A204.1 (cell line): ENCODE measurements around the gene SFN.
"Not testable (repeated sequence)": the region's sequence is repeated elsewhere in the genome, so short reads cannot be mapped to it uniquely, and the experiment has no call there.

Source experiments
- FAIRE-seq: peaks from 2 replicates; lab custom pipeline; 2012; peaks lifted over from hg19 to GRCh38; lab: Jason Lieb, UNC

Gene SFN

GRCh38 chr1:26873097-26873496, 10.1 kb downstream of the SFN start:
- not testable (repeated sequence) for FAIRE-seq

GRCh38 chr1:26874896-26875295, 11.9 kb downstream of the SFN start:
- FAIRE-seq = no peak

DNA sequence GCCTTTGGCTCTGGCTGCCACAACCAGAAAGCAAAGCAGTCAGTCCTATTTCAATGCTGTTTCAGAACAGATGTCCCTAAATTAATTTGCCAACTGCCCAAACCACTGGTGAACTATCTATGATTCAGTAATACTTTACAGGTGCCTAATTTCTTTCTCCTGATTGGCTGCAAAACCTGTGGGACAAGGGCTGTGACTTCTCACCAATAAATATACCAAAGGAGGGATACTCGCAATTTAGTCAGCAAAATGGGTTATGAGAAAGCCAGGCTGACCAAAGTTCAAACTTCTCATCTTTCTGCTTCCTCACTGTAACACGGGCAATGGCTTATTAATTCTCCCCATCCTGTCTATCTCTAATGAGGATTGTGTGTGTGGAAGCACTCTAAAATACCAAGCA, 14.4 kb downstream of the SFN start:
- FAIRE-seq = no peak

DNA sequence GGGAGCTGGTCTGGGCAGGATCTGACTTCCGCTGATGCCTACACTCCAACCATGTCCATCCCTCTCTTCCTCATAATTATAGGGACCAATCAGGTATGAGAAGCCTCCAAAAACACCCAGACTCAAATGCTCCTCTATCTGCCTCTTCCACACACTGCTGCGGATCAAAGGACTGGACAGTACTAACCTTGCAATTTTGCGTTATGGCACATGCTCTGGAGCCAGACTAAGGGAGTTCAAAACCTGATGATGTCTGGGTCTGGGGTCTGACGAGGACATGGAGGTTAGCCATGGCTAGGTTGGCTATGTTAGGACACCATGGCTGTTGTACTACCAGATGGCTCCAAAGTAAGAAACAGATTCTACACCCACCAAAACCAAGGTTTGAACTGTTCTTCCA, 16.8 kb downstream of the SFN start:
- FAIRE-seq = no peak

DNA sequence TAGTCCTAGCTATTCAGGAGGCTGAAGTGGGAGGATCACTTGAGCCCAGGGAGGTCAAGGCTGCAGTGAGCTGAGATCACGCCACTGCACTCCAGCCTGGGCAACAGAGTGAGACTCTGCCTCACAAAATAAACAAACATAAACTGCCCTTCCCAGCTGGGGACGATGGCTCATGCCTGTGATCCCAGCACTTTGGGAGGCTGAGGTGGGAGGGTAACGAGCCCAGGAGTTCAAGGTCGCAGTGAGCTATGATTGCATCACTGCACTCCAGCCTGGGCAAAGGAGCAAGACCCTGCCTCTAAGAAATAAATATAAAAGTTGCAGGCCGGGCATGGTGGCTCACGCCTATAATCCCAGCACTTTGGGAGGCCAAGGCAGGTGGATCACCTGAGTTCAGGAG, 18.7 kb downstream of the SFN start:
- FAIRE-seq = not testable (repeated sequence)

DNA sequence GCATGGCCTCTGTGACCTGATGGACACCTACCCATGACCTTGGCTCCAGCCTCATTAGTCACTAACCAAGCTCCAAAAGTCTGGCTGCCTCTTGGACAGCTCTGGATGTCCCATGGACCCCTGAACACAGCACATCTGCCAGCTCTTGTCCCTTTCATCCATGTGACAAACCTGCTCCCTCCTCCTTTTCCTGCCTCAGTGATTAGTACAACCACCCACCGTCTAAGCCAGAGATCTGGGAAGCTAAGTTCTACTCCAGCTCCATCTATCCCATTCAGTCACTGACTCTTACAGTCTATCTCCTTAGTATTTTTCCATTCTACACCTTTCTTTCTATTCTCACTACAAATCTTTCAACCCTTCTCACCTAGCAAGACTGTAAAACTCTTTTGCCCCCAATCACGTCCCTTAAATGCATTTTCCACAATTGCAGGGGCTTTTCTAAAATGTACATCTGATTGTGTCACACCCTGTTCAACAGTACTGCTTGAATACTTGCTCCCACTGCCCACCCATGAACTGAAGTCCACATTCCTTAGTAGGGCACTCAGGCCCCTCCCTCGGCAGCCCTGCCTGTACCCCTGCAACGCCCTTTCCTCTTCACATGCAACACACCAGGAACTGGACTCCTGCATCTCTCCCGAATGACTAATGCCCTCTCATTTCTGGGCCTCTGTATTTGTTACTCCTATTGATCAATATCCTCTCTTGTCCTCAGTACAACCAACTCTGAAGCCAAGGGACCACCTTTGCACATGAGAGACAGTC, 19.9 kb downstream of the SFN start:
- FAIRE-seq = no peak

- FAIRE-seq = peak; percentile 23
Observed at GRCh38 chr1:26887125-26887524, 24.2 kb downstream of the SFN start.

GRCh38 chr1:26888231-26888630, 25.3 kb downstream of the SFN start:
- no peak for FAIRE-seq

GRCh38 chr1:26889551-26890466, 26.9 kb downstream of the SFN start, which contains the start of gene GPN2:
Gene GPN2, minus strand, starts transcription at chr1:26890283. Its CDS starts 187 bp downstream, at chr1:26890096.
- peak; percentile 58 for FAIRE-seq

DNA sequence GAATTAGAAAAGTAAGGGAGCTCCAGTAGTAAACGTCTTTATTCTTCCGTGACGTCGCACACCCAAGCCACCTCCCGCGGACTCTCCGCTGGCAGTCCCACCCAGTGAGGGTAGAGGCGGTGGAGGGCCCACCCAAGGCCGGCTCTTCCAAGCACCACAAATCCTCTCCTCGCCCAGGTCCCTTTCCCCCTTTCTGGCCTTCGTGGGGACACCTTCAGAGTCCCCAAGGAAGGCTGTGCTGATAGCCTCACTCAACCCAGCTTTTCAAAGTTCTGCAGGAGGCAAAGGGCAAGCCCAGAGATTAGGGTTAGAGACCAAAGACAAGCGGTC, 27.5 kb downstream of the SFN start:
- no peak for FAIRE-seq

DNA sequence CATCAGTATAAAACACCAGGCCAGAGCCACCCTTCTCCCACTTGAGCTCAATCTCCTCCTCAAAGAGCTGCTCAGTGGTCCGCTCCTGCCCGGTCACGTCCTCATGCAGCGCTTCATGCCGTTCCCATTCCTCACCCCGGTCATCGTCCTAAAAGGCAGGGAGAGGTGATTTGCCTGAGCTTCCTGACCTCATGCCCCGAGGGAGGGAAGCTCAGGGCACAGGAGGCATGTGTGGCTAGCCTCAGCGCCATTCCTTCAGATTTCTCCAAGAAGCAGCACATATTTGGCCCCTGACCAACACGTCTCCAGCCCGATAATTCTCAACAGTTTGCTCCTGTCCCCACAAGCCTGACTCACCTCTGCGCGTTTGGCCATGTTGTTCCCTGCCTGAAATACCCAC, 31.3 kb downstream of the SFN start:
- no peak for FAIRE-seq

- no peak for FAIRE-seq
Observed at GRCh38 chr1:26897351-26897750, 34.4 kb downstream of the SFN start.

- peak; percentile 48 for FAIRE-seq
Observed at GRCh38 chr1:26900001-26900814, 37.3 kb downstream of the SFN start, which contains the start of gene GPATCH3. Gene GPATCH3, minus strand, starts transcription at chr1:26900467. Its CDS starts 25 bp downstream, at chr1:26900442.

DNA sequence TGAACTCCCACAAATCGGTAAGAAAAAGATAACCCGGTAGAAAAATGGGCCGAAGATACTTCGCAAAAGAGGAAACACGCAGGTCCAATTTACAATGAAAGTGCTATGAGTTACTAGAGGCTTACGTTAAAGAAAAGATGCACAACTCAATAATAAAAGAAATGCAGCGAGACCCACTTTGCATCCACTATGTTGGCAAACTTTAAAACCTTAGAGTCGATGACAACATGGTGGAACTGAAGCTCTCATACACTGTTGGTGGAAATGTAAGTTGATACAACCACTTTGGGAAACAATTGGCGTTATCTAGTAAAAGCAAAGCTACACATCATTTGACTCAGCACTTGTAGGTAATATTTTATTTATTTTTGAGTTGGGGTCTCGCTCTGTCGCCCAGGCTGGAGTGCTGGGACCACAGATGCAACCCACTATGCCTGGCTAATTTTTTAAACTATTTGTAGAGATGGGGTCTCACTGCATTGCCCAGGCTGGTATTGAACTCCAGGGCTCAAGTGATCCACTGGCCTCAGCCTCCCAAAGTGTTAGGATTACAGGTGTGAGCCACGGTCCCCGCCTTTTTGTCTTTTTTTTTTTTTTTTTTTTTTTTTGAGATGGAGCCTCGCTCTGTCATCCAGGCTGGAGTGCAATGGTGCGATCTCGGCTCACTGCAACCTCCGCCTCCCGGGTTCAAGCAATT, 38.0 kb downstream of the SFN start:
- FAIRE-seq = no peak

GRCh38 chr1:26907071-26907917, 44.3 kb downstream of the SFN start:
- no peak for FAIRE-seq

DNA sequence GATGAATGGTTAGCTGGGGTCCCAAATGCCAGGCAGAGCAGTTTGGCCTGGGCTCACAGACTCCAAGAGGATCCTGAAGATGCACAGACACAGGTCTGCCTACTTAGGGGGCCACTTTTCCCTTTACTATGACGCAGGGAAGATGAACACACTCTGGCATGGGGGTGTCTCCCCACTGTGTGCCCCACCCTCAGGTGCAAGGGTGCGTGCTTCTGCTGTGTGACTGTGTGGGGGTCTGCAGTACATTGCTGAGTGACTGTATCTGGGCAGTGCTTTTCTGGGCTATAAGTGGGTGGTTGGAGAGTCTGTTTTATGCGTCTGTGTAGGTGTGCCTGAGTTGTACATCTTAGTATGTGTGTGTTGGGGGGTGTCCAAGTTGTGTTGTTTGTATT, 47.0 kb downstream of the SFN start:
- no peak for FAIRE-seq

GRCh38 chr1:26910343-26911160, 47.6 kb downstream of the SFN start:
- no peak for FAIRE-seq

DNA sequence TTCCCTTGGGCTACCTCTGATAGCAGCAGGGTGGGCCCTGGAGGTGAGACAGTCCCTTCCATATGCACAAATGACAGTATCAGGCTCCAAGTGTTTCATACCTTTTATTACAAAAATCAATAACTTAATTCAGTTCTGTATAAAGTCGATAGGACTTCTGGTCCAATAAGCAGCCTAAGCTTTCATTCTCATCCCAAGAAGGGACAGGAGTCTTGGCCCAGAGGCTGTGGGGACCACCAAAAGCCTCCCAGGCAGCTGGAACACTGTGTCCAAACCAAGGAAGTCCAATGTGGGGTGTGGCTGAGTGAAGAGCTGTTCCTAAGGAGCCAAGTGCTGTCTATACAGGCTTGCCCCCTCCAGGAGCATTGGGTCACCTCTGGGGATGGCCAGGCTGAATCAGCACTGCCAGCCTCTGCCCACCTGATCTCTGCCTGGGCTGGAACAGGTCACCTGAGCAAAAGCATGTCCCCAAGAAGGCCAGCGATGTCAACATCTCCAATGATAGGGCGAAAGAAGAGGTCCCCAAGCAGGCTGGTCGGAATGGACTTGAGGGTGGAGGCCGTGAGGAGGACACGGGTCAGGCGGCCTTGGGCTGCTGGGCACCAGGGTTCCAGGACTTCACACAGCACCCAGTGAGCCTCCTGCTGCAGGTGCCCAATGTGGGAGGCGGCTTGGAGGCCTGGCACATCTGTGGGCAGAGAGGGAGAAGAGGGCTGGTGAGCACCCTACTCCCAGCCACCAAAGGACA, 48.6 kb downstream of the SFN start:
- FAIRE-seq = no peak

GRCh38 chr1:26912147-26912490, 49.2 kb downstream of the SFN start:
- no peak for FAIRE-seq

DNA sequence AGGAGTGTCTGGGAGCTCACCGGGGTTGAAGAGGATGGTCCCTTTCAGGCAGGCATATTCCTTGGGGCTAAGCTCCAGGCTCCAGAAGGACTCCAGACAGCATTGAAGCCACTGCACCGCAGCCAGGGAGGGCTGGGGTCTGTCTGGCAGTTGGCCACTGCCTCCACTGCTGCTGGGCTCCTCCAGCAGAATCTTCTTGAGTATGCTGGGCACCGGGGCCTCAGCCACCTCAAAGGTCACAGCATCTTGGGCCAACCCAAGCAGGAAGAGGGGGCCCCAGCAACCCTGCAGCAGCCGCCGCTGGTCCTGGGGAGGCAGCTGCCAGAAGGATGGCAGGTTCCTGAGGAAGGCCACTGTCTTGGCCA, 50.4 kb downstream of the SFN start:
- no peak for FAIRE-seq
